WERI-Rb-1 (cell line): ENCODE measurements around the gene DPP4.

Source experiments
- DNase-seq: peaks from one replicate; pipeline ENCODE4 v3.0.0-alpha.2; 2020
- H3K27ac ChIP-seq: fragments of 250-450 bp; sonication (Bioruptor Pico); 2 replicates; pipeline ENCODE4 v1.5.1; 2020; ENCODE audit warnings: mild to moderate bottlenecking, moderate library complexity
- H3K27me3 ChIP-seq: fragments of 250-450 bp; sonication (Bioruptor Pico); 2 replicates; pipeline ENCODE4 v1.5.1; 2021; ENCODE audit warnings: mild to moderate bottlenecking, low read depth, moderate library complexity; ENCODE audit not compliant: insufficient read depth, severe bottlenecking
- H3K36me3 ChIP-seq: fragments of 250-450 bp; sonication (Bioruptor Pico); 2 replicates; pipeline ENCODE4 v1.5.1; 2020; ENCODE audit warnings: mild to moderate bottlenecking, moderate library complexity
- H3K4me3 ChIP-seq: 2 replicates; pipeline ENCODE4 v1.5.1; 2011; ENCODE audit warnings: low read depth, mild to moderate bottlenecking, control low read depth, low read length
- H3K9me3 ChIP-seq: fragments of 250-450 bp; sonication (Bioruptor Pico); 2 replicates; pipeline ENCODE4 v1.5.1; 2021; ENCODE audit warnings: mild to moderate bottlenecking, moderate library complexity; ENCODE audit not compliant: severe bottlenecking
- TF ChIP-seq, protein P1 (sequence below): IDR thresholded peaks from 2 replicates; pipeline ENCODE4 v1.5.1; 2011; ENCODE audit warnings: low read depth, mild to moderate bottlenecking, control low read depth, inconsistent platforms, low read length

DPP4 gene

DNA sequence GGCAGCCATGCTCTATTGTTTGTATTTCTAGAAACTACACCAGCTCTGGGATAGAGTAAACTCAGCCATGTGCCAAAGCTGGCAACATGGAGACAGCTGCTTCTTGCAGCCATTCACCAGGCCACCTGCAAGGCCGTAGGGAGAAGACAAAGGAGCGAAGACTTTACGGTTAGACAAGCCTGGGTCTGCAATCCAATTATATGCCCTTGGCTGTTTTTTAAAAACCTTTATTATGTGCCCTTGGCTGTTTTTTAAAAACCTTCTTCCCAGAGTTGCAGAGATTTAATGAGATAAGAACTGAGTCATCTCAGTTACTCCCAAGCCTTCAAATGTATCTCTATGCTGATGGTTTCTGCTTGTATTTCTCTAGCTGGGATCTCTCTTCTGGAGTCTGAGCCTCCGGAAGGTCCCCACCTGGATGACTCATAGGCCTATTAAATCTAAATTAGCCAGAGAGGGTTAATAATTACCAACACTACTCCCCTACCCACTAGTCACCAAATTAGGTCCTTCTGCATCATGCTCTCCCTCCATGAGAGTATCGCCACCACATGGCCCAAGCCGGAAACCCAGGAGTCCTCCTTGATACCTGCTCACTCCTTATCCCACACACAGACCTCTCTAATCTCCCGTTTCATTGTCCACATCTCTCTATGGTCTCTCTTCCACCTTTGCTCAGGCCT, 17.5 kb upstream of the DPP4 start:
- H3K36me3 ChIP-seq = no peaks in the 10 kb centered on the region
- no peak overlapping the region for H3K27ac ChIP-seq
- peak; percentile 55 for DNase-seq
- no peaks in the 10 kb centered on the region for H3K9me3 ChIP-seq
- no peak overlapping the region for H3K4me3 ChIP-seq
- no peaks in the 10 kb centered on the region for H3K27me3 ChIP-seq
- TF ChIP-seq, protein P1, sequence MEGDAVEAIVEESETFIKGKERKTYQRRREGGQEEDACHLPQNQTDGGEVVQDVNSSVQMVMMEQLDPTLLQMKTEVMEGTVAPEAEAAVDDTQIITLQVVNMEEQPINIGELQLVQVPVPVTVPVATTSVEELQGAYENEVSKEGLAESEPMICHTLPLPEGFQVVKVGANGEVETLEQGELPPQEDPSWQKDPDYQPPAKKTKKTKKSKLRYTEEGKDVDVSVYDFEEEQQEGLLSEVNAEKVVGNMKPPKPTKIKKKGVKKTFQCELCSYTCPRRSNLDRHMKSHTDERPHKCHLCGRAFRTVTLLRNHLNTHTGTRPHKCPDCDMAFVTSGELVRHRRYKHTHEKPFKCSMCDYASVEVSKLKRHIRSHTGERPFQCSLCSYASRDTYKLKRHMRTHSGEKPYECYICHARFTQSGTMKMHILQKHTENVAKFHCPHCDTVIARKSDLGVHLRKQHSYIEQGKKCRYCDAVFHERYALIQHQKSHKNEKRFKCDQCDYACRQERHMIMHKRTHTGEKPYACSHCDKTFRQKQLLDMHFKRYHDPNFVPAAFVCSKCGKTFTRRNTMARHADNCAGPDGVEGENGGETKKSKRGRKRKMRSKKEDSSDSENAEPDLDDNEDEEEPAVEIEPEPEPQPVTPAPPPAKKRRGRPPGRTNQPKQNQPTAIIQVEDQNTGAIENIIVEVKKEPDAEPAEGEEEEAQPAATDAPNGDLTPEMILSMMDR = peak; percentile 46

DNA sequence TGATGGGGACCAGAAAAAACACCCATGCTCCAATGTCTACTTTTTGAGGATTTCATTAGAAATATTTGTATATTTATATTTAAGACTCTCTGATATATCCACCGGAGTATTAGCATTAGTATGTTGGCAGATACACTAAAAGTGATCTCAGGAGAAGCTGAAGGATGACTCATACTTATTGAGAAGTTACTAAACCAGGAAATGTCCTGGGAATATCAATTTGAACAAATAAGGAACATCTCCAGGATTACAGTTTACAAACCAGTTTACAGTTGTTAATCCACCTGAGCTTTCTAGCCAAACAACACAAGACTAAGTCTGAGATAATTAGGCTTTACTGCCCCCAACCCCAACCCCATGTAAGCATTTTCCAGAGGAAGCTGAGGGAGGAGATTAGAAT, 16.1 kb upstream of the DPP4 start:
- TF ChIP-seq, protein P1 = no peak
- DNase-seq = peak; percentile 35
- Histone ChIP-seq H3K9me3 (no peaks in the 10 kb centered on the region), H3K27me3 (no peaks in the 10 kb centered on the region), H3K4me3 (no peak overlapping the region), H3K27ac (no peak overlapping the region), H3K36me3 (no peaks in the 10 kb centered on the region)

DNA sequence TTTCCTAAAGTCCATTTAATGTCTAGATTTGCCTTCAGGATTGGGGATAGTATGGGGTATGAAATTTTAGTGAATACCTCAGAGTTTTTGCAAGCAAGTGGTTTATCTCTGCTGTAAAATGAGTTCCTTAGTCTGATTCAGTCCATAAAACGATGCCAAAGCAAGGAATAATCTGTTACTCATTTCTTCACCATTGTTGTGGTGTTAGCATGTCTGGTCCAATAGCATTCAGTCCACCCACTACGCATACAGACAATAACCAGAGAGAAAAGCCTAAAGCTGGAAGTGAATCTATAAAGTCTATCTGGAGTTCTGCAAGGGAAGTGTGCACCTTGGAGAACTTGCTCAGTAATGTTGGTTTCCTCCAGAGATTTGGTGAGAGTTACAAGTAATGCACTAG, 12.9 kb upstream of the DPP4 start:
- no peaks in the 10 kb centered on the region for H3K9me3 ChIP-seq
- TF ChIP-seq, protein P1 = no peak
- DNase-seq = no peak
- peak overlapping the region; percentile 44 for H3K27ac ChIP-seq
- no peak overlapping the region for H3K4me3 ChIP-seq
- H3K36me3 ChIP-seq = no peaks in the 10 kb centered on the region
- no peaks in the 10 kb centered on the region for H3K27me3 ChIP-seq

DNA sequence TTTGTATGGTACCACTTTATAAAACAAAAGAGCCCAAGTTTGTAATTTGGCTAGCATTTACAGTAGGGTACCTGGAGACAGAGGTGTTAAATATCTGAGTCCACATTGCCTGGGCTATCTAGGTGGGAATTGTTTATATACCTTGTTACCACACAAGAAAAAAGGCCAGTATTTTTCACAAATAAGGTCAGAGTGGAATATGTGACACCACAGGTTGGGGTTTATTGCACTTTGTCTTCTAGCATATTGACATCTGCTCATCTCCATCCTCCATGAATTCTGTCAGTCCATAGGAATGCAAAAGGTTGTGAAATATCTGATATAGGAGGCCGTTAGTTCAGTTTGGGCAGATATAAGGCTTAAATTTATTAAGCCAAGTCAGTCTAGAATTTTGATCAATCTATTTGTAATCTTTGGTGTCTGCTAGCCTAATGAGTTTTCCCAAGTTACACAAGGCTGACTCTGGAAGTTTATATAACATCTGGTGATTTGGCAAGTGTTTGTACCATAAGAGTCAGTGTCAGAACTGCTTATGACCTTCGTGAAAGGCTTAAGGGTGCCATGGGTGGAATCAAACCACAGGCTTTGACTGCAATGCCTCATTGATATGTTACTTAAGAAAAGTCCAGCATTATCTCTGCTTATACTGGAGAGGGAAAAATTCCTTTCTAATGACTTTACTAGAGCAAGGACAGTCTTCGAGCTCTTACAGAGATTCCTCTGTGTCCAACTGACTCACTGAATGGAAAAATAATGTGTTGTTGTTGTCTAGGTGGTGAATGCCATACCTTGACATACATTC, 11.3 kb upstream of the DPP4 start:
- peaks cover under 1% of the 10 kb centered on the region for H3K9me3 ChIP-seq
- H3K36me3 ChIP-seq = no peaks in the 10 kb centered on the region
- no peak for DNase-seq
- TF ChIP-seq, protein P1 = no peak
- H3K27me3 ChIP-seq = no peaks in the 10 kb centered on the region
- H3K4me3 ChIP-seq = no peak overlapping the region
- H3K27ac ChIP-seq = peak overlapping the region; percentile 44

DNA sequence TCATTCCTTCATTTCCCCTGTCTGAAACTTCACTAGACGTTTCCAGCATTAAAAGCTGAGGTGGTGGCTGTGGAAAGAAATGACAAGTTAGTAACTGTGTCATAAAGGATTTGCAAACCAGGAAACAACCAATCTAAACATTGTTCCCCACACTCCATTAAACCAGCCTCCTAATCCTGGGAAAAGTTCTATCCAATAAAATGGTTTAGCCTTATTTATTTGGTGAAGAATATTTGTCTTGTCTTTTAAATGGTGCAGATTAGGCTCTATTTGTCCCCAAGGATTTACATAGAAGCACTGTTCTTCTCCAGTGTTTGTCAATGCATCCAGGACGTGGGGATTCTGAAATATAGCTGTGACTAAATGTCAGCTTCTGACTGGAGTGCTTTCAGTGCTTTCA, 10.5 kb upstream of the DPP4 start:
- Histone ChIP-seq H3K36me3 (no peaks in the 10 kb centered on the region), H3K4me3 (no peak overlapping the region), H3K27me3 (no peaks in the 10 kb centered on the region), H3K9me3 (peaks cover 8% of the 10 kb centered on the region), H3K27ac (no peak overlapping the region)
- DNase-seq = no peak
- TF ChIP-seq, protein P1 = no peak
